Measurements from ENCODE around the gene GRM2. TPM values are rescaled to one million over a fixed set of nuclear protein-coding genes. Genes with fewer than 3 reads are reported as not detected.
"Not testable (repeated sequence)": the region's sequence is repeated elsewhere in the genome, so short reads cannot be mapped to it uniquely, and the experiment has no call there.

GRM2 gene
- total RNA-seq, 4 donors from 2014 or later, result 0.04 to 0.57 (median 0.53) TPM; not detected in 1

DNA sequence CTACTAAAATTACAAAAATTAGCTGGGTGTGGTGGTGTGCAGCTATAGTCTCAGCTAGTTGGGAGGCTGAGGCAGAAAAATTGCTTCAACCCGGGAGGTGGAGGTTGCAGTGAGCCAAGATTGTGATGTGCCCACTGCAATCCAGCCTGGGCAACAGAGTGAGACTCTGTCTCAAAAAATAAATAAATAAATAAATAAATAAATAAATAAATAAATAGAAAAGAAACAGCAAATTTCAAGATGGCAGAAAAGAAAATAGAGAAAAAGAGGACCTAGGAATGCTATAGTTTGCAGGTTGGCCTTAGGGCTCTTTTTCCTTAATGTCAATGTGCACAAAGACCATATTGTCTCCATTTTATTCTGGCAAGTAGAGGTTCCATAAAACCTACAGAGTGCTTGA lies 44.0 kb downstream of the GRM2 start:
- no peak overlapping the region for H3K27ac ChIP-seq
- H3K9me3 ChIP-seq, result no peaks in the 10 kb centered on the region
- no peaks in the 10 kb centered on the region for H3K4me1 ChIP-seq
- intact Hi-C loops (cut with DNase I), result no loop called here
- H3K4me3 ChIP-seq, result no peak overlapping the region
- H3K36me3 ChIP-seq, result no peaks in the 10 kb centered on the region
- no peak for DNase-seq
- 100% methylated on average over 1 of the region's 1 CpG for WGBS, 2 donors
- no peaks in the 10 kb centered on the region for H3K27me3 ChIP-seq
- TF ChIP-seq, protein P1, sequence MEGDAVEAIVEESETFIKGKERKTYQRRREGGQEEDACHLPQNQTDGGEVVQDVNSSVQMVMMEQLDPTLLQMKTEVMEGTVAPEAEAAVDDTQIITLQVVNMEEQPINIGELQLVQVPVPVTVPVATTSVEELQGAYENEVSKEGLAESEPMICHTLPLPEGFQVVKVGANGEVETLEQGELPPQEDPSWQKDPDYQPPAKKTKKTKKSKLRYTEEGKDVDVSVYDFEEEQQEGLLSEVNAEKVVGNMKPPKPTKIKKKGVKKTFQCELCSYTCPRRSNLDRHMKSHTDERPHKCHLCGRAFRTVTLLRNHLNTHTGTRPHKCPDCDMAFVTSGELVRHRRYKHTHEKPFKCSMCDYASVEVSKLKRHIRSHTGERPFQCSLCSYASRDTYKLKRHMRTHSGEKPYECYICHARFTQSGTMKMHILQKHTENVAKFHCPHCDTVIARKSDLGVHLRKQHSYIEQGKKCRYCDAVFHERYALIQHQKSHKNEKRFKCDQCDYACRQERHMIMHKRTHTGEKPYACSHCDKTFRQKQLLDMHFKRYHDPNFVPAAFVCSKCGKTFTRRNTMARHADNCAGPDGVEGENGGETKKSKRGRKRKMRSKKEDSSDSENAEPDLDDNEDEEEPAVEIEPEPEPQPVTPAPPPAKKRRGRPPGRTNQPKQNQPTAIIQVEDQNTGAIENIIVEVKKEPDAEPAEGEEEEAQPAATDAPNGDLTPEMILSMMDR (IDR thresholded peaks at IDR 0.05), result no peak
- TF ChIP-seq POLR2A (IDR thresholded peaks at IDR 0.05), result no peak

GRCh38 chr3:51751287-51751686 lies 44.4 kb downstream of the GRM2 start:
- H3K9me3 ChIP-seq, result no peaks in the 10 kb centered on the region
- H3K27ac ChIP-seq, result no peak overlapping the region
- 77 to 85% methylated on average over 2 of the region's 2 CpGs for WGBS, 2 donors
- TF ChIP-seq POLR2A (IDR thresholded peaks at IDR 0.05), result no peak
- TF ChIP-seq, protein P1 (IDR thresholded peaks at IDR 0.05), result no peak
- no peaks in the 10 kb centered on the region for H3K36me3 ChIP-seq
- H3K4me1 ChIP-seq, result no peaks in the 10 kb centered on the region
- intact Hi-C loops (cut with DNase I), result no loop called here
- no peak for DNase-seq
- no peaks in the 10 kb centered on the region for H3K27me3 ChIP-seq
- H3K4me3 ChIP-seq, result no peak overlapping the region

DNA sequence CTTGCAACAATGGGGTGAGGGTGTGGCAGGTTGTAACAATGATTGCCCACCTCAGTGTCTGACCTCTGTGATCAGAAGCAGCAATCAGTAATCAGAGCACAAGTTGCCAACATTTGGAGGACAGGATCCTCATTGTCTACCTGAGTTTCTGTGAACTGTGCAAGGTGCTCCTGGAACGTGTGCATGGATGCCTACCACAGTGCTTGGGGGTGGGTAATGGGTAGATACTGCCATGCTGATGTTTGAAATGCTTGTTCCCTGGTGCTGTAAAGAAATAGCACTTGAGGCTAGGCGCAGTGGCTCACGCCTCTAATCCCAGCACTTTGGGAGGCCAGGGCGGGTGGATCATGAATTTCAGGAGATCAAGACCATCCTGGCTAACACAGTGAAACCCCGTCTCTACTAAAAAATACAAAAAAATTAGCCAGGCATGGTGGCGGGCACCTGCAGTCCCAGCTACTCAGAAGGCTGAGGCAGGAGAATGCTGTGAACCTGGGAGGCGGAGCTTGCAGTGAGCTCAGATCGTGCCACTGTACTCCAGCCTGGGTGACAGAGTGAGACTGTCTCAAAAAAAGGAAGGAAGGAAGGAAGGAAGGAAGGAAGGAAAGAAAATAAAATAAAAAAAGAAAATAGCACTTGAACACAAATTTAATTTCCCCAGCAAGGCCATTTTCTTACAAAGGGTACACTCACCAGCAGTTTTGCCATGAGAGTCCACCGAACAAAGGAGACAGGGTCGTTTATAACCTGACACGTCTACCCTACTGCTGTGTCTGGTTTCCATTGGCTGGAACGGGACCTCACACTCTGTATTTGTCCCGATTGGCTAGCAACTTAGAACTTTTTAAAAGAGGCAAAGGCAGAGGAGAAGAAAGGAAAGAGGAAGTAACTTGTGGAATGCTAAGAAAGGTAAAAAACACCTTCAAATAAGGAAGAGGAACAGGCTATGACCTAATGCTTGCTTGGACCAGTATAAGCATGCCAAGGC lies 47.2 kb downstream of the GRM2 start:
- H3K27me3 ChIP-seq; H3K4me1 ChIP-seq; H3K9me3 ChIP-seq; DNase-seq; H3K36me3 ChIP-seq; intact Hi-C loops (cut with DNase I): not testable (repeated sequence)
- peak overlapping the region; percentile 4 to 37 (median 15) for H3K4me3 ChIP-seq
- 62 to 64% methylated on average over 12 of the region's 13 CpGs for WGBS, 2 donors
- H3K27ac ChIP-seq, result peak overlapping the region in 2 of 4 donors; percentile 32 to 38

GRCh38 chr3:51759203-51759602 lies 52.3 kb downstream of the GRM2 start:
- Histone ChIP-seq H3K36me3 (no peaks in the 10 kb centered on the region), H3K27me3 (peaks cover 0 to 3% (median 0%) of the 10 kb centered on the region in 4 donors), H3K4me3 (no peak overlapping the region), H3K4me1 (no peaks in the 10 kb centered on the region), H3K27ac (no peak overlapping the region), H3K9me3 (peaks cover 0 to 30% (median 12%) of the 10 kb centered on the region in 3 donors)
- intact Hi-C loops (cut with DNase I), result no loop called here
- TF ChIP-seq, protein P1 (IDR thresholded peaks at IDR 0.05), result no peak
- no peak for TF ChIP-seq POLR2A (IDR thresholded peaks at IDR 0.05)
- no peak for DNase-seq

Small RNAs within 50 kb of the gene (small RNA-seq; reads per million reads assigned to genes)
- 2,074 to 14,459 (median 5,062) reads per million in 4 donors for gene RNA5SP132

Other genes with a start within 250 kb of the GRM2 start
- 10 to 100 TPM; 14.4 to 20.6 (median 16.2) TPM for gene DCAF1, start 207.1 kb upstream of the GRM2 start, total RNA-seq
- 10 to 100 TPM in 3 of 4 donors, 1 to 10 TPM in 1; 8.1 to 18.7 (median 13.4) TPM for gene RAD54L2, start 168.3 kb upstream of the GRM2 start, total RNA-seq
- gene TEX264, start 35.8 kb upstream of the GRM2 start, total RNA-seq, result 10 to 100 TPM; 39.9 to 65.0 (median 57.3) TPM
- not detected for gene IQCF6, start 72.2 kb downstream of the GRM2 start, total RNA-seq
- not detected for gene IQCF2, start 154.5 kb downstream of the GRM2 start, total RNA-seq
- gene IQCF5, start 168.5 kb downstream of the GRM2 start, total RNA-seq, result not detected
- gene IQCF1, start 196.3 kb downstream of the GRM2 start, total RNA-seq, result not detected
- 10 to 100 TPM; 11.1 to 30.3 (median 21.3) TPM for gene RRP9, start 234.8 kb downstream of the GRM2 start, total RNA-seq
- gene PARP3, start 235.3 kb downstream of the GRM2 start, total RNA-seq, result 10 to 100 TPM in 2 of 4 donors, 1 to 10 TPM in 2; 7.3 to 33.0 (median 14.2) TPM
- gene GPR62, start 248.3 kb downstream of the GRM2 start, total RNA-seq, result under 1 TPM in 2 of 4 donors, not detected in 2; 0.09 to 0.38 TPM